ENCODE data around the gene EXOC6. TPM values are rescaled to one million over a fixed set of nuclear protein-coding genes. Genes with fewer than 3 reads are reported as not detected.
A peak's percentile ranks its signal among the peaks of the same experiment; 100 is the strongest.

Gene EXOC6
- total and polyA plus RNA-seq, 2 of the 13 experiments (the other 11 are each of a cell fraction or from before 2014, with no cell fraction given), result 22.2 to 29.2 TPM

- TF ChIP-seq, protein P1, sequence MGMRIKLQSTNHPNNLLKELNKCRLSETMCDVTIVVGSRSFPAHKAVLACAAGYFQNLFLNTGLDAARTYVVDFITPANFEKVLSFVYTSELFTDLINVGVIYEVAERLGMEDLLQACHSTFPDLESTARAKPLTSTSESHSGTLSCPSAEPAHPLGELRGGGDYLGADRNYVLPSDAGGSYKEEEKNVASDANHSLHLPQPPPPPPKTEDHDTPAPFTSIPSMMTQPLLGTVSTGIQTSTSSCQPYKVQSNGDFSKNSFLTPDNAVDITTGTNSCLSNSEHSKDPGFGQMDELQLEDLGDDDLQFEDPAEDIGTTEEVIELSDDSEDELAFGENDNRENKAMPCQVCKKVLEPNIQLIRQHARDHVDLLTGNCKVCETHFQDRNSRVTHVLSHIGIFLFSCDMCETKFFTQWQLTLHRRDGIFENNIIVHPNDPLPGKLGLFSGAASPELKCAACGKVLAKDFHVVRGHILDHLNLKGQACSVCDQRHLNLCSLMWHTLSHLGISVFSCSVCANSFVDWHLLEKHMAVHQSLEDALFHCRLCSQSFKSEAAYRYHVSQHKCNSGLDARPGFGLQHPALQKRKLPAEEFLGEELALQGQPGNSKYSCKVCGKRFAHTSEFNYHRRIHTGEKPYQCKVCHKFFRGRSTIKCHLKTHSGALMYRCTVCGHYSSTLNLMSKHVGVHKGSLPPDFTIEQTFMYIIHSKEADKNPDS (CRISPR knock-in tag; IDR thresholded peaks at IDR 0.05), result 0 out of 2 replicates have a peak, but pooled peaks have one; percentile 38
- 0 out of 2 replicates have a peak, but pooled peaks have one; percentile 12 for TF ChIP-seq NR2C2 (CRISPR knock-in tag; IDR thresholded peaks at IDR 0.05; ENCODE audit: borderline replicate concordance)
- TF ChIP-seq NFE2L1 (CRISPR knock-in tag; IDR thresholded peaks at IDR 0.05; ENCODE audit: borderline replicate concordance), result 0 out of 2 replicates have a peak, but pooled peaks have one; percentile 53
- no peak for TF ChIP-seq ZNF768 (CRISPR knock-in tag; IDR thresholded peaks at IDR 0.05)
- peak; percentile 54; the same call in 1 of the 2 replicates for TF ChIP-seq ZFY (CRISPR knock-in tag; IDR thresholded peaks at IDR 0.05)
- peak in 1 of 2 experiments; percentile 19; a peak in 1 of 4 replicates for TF ChIP-seq HMGXB4 (CRISPR knock-in tag; IDR thresholded peaks at IDR 0.05; ENCODE audit: borderline replicate concordance in 1 of 2, low read depth in 1 of 2)
- TF ChIP-seq ZNF614 (CRISPR knock-in tag; IDR thresholded peaks at IDR 0.05; ENCODE audit: borderline replicate concordance), result no peak
- TF ChIP-seq, protein P2, sequence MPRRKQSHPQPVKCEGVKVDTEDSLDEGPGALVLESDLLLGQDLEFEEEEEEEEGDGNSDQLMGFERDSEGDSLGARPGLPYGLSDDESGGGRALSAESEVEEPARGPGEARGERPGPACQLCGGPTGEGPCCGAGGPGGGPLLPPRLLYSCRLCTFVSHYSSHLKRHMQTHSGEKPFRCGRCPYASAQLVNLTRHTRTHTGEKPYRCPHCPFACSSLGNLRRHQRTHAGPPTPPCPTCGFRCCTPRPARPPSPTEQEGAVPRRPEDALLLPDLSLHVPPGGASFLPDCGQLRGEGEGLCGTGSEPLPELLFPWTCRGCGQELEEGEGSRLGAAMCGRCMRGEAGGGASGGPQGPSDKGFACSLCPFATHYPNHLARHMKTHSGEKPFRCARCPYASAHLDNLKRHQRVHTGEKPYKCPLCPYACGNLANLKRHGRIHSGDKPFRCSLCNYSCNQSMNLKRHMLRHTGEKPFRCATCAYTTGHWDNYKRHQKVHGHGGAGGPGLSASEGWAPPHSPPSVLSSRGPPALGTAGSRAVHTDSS (CRISPR knock-in tag; conservative IDR thresholded peaks at IDR 0.05), result 0 out of 2 replicates have a peak, but pooled peaks have one; percentile 48
- no peak for TF ChIP-seq ZNF615 (CRISPR knock-in tag; IDR thresholded peaks at IDR 0.05; ENCODE audit: borderline replicate concordance)
- peak; percentile 71 for TF ChIP-seq HDAC1 (CRISPR knock-in tag; IDR thresholded peaks at IDR 0.05)
- peak; percentile 56; the same call in 1 of the 2 replicates for TF ChIP-seq ZNF749 (CRISPR knock-in tag; IDR thresholded peaks at IDR 0.05; ENCODE audit: borderline replicate concordance)
- TF ChIP-seq KDM2A (CRISPR knock-in tag; IDR thresholded peaks at IDR 0.05; ENCODE audit: borderline replicate concordance, low read depth), result peak; percentile 32
- TF ChIP-seq SALL1 (CRISPR knock-in tag; IDR thresholded peaks at IDR 0.05), result 0 out of 2 replicates have a peak, but pooled peaks have one; percentile 37
- TF ChIP-seq ZNF263 (CRISPR knock-in tag; IDR thresholded peaks at IDR 0.05), result peak; percentile 15; the same call in 1 of the 2 replicates
- TF ChIP-seq ARID2 (CRISPR knock-in tag; IDR thresholded peaks at IDR 0.05; ENCODE audit: borderline replicate concordance), result no peak
- TF ChIP-seq GATA4 (IDR thresholded peaks at IDR 0.05; ENCODE audit: borderline replicate concordance, low read depth), result 0 out of 2 replicates have a peak, but pooled peaks have one; percentile 34
- TF ChIP-seq MAX (IDR thresholded peaks at IDR 0.05), result no peak; the same call in none of the 2 replicates
- TF ChIP-seq HMG20A (CRISPR knock-in tag; IDR thresholded peaks at IDR 0.05; ENCODE audit: borderline replicate concordance), result no peak
- TF ChIP-seq ZNF746 (CRISPR knock-in tag; IDR thresholded peaks at IDR 0.05), result no peak
- TF ChIP-seq CHD2 (IDR thresholded peaks at IDR 0.05; ENCODE audit: low read depth, low read length), result no peak
- peak; percentile 36 for TF ChIP-seq RBM39 (IDR thresholded peaks at IDR 0.05; ENCODE audit: low read depth, low read length, poor library complexity, severe bottlenecking)
- TF ChIP-seq ZNF350 (CRISPR knock-in tag; IDR thresholded peaks at IDR 0.05; ENCODE audit: borderline replicate concordance, low read depth), result no peak
- peak; percentile 40 for TF ChIP-seq ARNT2 (CRISPR knock-in tag; IDR thresholded peaks at IDR 0.05; ENCODE audit: low read depth)
Observed at GRCh38 chr10:92848441-92849233, at the start of gene EXOC6 (continued).
